ENCODE measurements around the gene TIMM44. TPM values are rescaled to one million over a fixed set of nuclear protein-coding genes. Genes with fewer than 3 reads are reported as not detected.

TIMM44 gene
- total RNA-seq, 1 experiment from 2014 or later: 72.8 TPM

DNA sequence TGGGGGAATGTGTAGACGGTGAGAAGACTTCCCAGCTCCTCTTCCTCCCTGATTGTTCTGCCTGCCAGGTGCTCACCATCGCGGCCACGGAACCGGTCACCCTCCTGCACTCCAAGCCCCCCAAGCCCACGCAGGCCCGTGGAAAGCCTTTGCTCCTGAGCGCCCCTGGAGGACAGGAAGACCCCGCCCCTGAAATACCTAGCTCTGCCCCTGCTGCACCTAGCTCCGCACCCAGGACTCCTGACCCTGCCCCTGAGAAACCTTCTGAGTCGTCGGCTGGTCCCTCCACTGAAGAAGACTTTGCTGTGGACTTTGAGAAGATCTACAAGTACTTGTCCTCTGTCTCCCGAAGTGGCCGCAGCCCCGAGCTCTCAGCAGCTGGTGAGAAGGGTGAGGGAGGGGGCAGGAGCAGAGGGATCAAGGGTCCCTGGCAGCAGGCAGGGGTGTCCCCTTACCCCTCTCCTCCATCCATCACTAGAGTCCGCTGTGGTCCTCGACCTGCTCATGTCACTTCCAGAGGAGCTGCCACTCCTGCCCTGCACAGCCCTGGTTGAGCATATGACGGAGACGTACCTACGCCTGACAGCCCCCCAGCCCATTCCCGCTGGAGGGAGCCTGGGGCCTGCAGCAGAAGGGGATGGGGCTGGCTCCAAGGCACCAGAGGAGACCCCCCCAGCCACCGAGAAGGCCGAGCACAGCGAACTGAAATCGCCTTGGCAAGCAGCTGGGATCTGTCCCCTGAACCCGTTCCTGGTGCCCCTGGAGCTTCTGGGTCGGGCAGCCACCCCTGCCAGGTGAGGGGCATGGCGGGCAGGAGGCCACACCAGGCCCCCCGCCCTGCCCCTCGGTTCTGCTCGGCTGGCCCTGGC, 21.3 kb downstream of the TIMM44 start:
- peaks cover 23% of the 10 kb centered on the region for H3K4me1 ChIP-seq (replicated peaks; ENCODE audit: insufficient read depth)
- H2AFZ ChIP-seq: no peak overlapping the region
- ChIA-PET POLR2A (ENCODE audit: unreplicated experiment) (no interaction called here), CTCF (no interaction called here)
- no peaks in the 10 kb centered on the region for H3K36me3 ChIP-seq (ENCODE audit: low read depth)
- H3F3A ChIP-seq (ENCODE audit: insufficient read depth, low read depth): peaks cover 42% of the 10 kb centered on the region
- H3K4me2 ChIP-seq: no peak overlapping the region
- no peak for DNase-seq
- no peak overlapping the region for H3K4me3 ChIP-seq
- TF ChIP-seq, protein P1, sequence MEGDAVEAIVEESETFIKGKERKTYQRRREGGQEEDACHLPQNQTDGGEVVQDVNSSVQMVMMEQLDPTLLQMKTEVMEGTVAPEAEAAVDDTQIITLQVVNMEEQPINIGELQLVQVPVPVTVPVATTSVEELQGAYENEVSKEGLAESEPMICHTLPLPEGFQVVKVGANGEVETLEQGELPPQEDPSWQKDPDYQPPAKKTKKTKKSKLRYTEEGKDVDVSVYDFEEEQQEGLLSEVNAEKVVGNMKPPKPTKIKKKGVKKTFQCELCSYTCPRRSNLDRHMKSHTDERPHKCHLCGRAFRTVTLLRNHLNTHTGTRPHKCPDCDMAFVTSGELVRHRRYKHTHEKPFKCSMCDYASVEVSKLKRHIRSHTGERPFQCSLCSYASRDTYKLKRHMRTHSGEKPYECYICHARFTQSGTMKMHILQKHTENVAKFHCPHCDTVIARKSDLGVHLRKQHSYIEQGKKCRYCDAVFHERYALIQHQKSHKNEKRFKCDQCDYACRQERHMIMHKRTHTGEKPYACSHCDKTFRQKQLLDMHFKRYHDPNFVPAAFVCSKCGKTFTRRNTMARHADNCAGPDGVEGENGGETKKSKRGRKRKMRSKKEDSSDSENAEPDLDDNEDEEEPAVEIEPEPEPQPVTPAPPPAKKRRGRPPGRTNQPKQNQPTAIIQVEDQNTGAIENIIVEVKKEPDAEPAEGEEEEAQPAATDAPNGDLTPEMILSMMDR (conservative IDR thresholded peaks at IDR 0.05): no peak
- no peak for TF ChIP-seq EZH2 (IDR thresholded peaks at IDR 0.05; ENCODE audit: low read depth)
- intact Hi-C loops (cut with micrococcal nuclease; ENCODE audit: unreplicated experiment): loop anchor here (2.0 to 10.0 kb wide), 2 partner anchors 51 to 247 kb away; partner anchors contain the start of gene MCEMP1
- H4K20me1 ChIP-seq (ENCODE audit: insufficient read depth): no peaks in the 10 kb centered on the region; the same call in 1 of the 2 replicates
- H3K9me2 ChIP-seq (ENCODE audit: insufficient read depth): no peaks in the 10 kb centered on the region
- H3K27ac ChIP-seq: no peak overlapping the region
- H3K9me3 ChIP-seq (ENCODE audit: insufficient read depth, low read depth): no peaks in the 10 kb centered on the region
- H3K79me2 ChIP-seq (ENCODE audit: low read depth): 0 out of 2 replicates have a peak, but pooled peaks cover 5% of the 10 kb centered on the region
- H3K27me3 ChIP-seq (ENCODE audit: insufficient read depth, low read depth): peaks cover 2% of the 10 kb centered on the region
- BruUV-seq (replicated peaks): no TSS peak

DNA sequence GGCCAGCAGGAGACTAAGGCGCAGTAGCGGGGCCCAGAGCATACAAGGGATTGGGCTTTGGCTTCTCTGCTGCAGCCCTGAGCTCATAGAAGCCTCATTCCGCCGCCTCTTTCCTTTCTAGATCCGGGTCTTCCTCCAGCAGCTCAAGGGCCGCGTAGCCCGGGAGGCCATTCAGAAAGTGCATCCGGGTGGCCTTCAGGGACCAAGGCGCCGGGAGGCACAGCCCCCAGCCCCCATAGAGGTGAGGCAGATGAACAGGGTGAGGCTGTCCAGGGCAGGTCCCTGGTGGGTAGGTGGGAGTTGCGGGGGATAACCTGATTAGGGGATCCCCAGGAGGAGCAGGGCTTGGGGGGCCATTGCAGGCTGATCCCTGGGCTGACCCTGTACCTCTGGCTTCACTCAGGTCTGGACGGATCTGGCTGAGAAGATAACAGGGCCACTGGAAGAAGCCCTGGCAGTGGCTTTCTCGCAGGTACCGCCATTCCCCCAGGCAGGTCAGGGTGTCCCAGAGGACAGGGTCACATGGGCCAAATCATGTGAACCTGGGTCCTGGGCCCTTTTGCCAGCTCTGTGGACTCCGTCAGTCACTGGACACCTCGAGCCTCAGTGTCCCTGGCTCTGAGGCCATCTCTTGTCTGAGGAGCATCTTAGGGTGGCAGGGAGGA, 22.0 kb downstream of the TIMM44 start:
- H3K36me3 ChIP-seq (ENCODE audit: low read depth): no peaks in the 10 kb centered on the region
- BruUV-seq (replicated peaks): TSS peak; percentile 62
- no peaks in the 10 kb centered on the region for H3K9me3 ChIP-seq (ENCODE audit: insufficient read depth, low read depth)
- H3K79me2 ChIP-seq (ENCODE audit: low read depth): 0 out of 2 replicates have a peak, but pooled peaks cover 5% of the 10 kb centered on the region
- TF ChIP-seq EZH2 (IDR thresholded peaks at IDR 0.05; ENCODE audit: low read depth): no peak
- TF ChIP-seq, protein P1 (conservative IDR thresholded peaks at IDR 0.05): no peak
- H3K9me2 ChIP-seq (ENCODE audit: insufficient read depth): no peaks in the 10 kb centered on the region
- H3K4me1 ChIP-seq (replicated peaks; ENCODE audit: insufficient read depth): peaks cover 23% of the 10 kb centered on the region
- H4K20me1 ChIP-seq (ENCODE audit: insufficient read depth): no peaks in the 10 kb centered on the region; the same call in 1 of the 2 replicates
- ChIA-PET POLR2A (ENCODE audit: unreplicated experiment) (interaction anchor here (0.6 to 1.5 kb wide), 5 partner anchors 52 to 823 kb away, joined by 3 to 13 read pairs (median 3); no protein-coding TSS in a partner anchor), CTCF (interaction anchor here (0.5 to 2.3 kb wide), 3 partner anchors 18 to 52 kb away, joined by 3 to 20 read pairs (median 7); partner anchors contain the start of genes MAP2K7 and TIMM44)
- intact Hi-C loops (cut with micrococcal nuclease; ENCODE audit: unreplicated experiment): loop anchor here (2.0 to 10.0 kb wide), 2 partner anchors 51 to 247 kb away; partner anchors contain the start of gene MCEMP1
- no peak overlapping the region for H2AFZ ChIP-seq
- peaks cover 41% of the 10 kb centered on the region for H3F3A ChIP-seq (ENCODE audit: insufficient read depth, low read depth)
- peaks cover 8% of the 10 kb centered on the region for H3K27me3 ChIP-seq (ENCODE audit: insufficient read depth, low read depth)
- peak overlapping the region; percentile 80 for H3K4me2 ChIP-seq
- DNase-seq: no peak
- peak overlapping the region; percentile 36 for H3K27ac ChIP-seq
- peak overlapping the region; percentile 58 for H3K4me3 ChIP-seq
